ENCODE measurements around the gene NFIA.

DNA sequence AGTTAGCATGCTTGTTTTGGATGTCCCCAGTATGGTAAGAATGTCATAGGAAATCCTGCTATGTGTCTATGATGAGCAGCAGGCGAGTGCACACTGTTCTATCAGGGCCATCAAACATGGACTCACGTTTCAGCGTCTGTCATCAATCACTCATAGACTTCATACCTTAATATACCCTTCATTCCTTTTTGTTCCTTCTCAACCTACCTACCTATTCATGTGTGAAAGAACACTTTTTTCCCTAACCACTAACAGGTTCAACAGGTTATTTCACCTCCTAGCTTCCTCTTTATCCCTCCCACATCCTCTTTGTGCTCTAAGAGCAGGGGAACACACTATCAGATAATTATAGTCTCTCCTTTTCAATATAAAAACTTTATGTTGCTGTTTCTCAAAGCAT, 342.0 kb downstream of the NFIA start:
- TF ChIP-seq PHF21A (IDR thresholded peaks at IDR 0.05; ENCODE audit: borderline replicate concordance, low read depth) (no peak), NFE2L1 (tag; IDR thresholded peaks at IDR 0.05; ENCODE audit: borderline replicate concordance, low read depth) (no peak), RAD21 (CRISPR knock-in tag; conservative IDR thresholded peaks at IDR 0.05 in 1 of 2, IDR thresholded peaks at IDR 0.05 in 1 of 2) (no peak), POLR2A (conservative IDR thresholded peaks at IDR 0.05) (no peak), OTX1 (CRISPR knock-in tag; IDR thresholded peaks at IDR 0.05) (no peak), WHSC1 (IDR thresholded peaks at IDR 0.05; ENCODE audit: low read length) (no peak), CHD2 (IDR thresholded peaks at IDR 0.05; ENCODE audit: low read depth, low read length) (no peak), JUN (IDR thresholded peaks at IDR 0.05; ENCODE audit: borderline replicate concordance, low read depth, low read length) (no peak), JUN (CRISPR knock-in tag; IDR thresholded peaks at IDR 0.05; ENCODE audit: borderline replicate concordance) (no peak), HDAC2 (IDR thresholded peaks at IDR 0.05) (no peak), BMI1 (IDR thresholded peaks at IDR 0.05; ENCODE audit: low read length) (no peak), NFYB (IDR thresholded peaks at IDR 0.05; ENCODE audit: extremely low read depth, insufficient read length) (no peak)
- TF ChIP-seq, protein P1, sequence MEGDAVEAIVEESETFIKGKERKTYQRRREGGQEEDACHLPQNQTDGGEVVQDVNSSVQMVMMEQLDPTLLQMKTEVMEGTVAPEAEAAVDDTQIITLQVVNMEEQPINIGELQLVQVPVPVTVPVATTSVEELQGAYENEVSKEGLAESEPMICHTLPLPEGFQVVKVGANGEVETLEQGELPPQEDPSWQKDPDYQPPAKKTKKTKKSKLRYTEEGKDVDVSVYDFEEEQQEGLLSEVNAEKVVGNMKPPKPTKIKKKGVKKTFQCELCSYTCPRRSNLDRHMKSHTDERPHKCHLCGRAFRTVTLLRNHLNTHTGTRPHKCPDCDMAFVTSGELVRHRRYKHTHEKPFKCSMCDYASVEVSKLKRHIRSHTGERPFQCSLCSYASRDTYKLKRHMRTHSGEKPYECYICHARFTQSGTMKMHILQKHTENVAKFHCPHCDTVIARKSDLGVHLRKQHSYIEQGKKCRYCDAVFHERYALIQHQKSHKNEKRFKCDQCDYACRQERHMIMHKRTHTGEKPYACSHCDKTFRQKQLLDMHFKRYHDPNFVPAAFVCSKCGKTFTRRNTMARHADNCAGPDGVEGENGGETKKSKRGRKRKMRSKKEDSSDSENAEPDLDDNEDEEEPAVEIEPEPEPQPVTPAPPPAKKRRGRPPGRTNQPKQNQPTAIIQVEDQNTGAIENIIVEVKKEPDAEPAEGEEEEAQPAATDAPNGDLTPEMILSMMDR (IDR thresholded peaks at IDR 0.05 in 2 of 3, conservative IDR thresholded peaks at IDR 0.05 in 1 of 3; ENCODE audit: insufficient read depth in 2 of 3, low read depth in 1 of 3, low read length in 3 of 3): no peak
- TF ChIP-seq, protein P2, sequence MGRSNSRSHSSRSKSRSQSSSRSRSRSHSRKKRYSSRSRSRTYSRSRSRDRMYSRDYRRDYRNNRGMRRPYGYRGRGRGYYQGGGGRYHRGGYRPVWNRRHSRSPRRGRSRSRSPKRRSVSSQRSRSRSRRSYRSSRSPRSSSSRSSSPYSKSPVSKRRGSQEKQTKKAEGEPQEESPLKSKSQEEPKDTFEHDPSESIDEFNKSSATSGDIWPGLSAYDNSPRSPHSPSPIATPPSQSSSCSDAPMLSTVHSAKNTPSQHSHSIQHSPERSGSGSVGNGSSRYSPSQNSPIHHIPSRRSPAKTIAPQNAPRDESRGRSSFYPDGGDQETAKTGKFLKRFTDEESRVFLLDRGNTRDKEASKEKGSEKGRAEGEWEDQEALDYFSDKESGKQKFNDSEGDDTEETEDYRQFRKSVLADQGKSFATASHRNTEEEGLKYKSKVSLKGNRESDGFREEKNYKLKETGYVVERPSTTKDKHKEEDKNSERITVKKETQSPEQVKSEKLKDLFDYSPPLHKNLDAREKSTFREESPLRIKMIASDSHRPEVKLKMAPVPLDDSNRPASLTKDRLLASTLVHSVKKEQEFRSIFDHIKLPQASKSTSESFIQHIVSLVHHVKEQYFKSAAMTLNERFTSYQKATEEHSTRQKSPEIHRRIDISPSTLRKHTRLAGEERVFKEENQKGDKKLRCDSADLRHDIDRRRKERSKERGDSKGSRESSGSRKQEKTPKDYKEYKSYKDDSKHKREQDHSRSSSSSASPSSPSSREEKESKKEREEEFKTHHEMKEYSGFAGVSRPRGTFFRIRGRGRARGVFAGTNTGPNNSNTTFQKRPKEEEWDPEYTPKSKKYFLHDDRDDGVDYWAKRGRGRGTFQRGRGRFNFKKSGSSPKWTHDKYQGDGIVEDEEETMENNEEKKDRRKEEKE (IDR thresholded peaks at IDR 0.05; ENCODE audit: borderline replicate concordance in 1 of 2, control insufficient read depth in 1 of 2, low read depth in 2 of 2, low read length in 1 of 2): no peak
- TF ChIP-seq, protein P3, sequence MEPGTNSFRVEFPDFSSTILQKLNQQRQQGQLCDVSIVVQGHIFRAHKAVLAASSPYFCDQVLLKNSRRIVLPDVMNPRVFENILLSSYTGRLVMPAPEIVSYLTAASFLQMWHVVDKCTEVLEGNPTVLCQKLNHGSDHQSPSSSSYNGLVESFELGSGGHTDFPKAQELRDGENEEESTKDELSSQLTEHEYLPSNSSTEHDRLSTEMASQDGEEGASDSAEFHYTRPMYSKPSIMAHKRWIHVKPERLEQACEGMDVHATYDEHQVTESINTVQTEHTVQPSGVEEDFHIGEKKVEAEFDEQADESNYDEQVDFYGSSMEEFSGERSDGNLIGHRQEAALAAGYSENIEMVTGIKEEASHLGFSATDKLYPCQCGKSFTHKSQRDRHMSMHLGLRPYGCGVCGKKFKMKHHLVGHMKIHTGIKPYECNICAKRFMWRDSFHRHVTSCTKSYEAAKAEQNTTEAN (CRISPR knock-in tag; IDR thresholded peaks at IDR 0.05): no peak
